ENCODE results near the gene MGLL.

MGLL gene

DNA sequence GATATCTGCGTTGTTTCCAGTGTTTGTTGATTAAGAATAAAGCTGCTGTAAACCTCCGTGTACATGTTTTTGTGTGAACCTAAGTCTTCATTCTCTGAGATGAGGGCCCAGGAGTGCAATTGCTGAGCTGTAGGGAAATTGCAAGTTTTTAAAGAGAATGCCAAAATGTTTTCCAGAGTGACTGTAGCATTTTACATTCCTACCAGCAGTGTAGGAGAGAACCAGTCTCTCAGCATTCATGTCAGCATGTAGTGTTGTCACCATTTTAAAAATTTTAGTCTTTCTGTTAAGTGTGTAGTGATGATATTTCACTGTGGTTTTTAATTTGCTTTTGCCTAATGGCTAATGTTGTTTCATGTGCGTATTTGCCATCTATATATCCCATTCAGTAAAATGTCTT lies 3.4 kb upstream of the MGLL start:
- Histone ChIP-seq H4K20me1 (ENCODE audit: low read depth, low read length) (no peaks in the 10 kb centered on the region), H3K9me2 (replicated peaks; ENCODE audit: insufficient read depth, low read length) (no peaks in the 10 kb centered on the region), H3K9me3 (ENCODE audit: insufficient read depth, low read length) (peaks cover 14% of the 10 kb centered on the region; the same call in 1 of the 2 replicates), H3F3A (ENCODE audit: insufficient read depth) (peaks cover 12% of the 10 kb centered on the region), H3K27me3 (ENCODE audit: low read length) (no peaks in the 10 kb centered on the region), H2AFZ (ENCODE audit: low read depth, low read length, severe bottlenecking) (no peak overlapping the region), H3K36me3 (ENCODE audit: low read length) (peaks cover 23% of the 10 kb centered on the region), H3K9ac (ENCODE audit: low read length) (no peak overlapping the region), H3K27ac (ENCODE audit: low read depth, low read length) (peak overlapping the region; percentile 53), H3K4me3 (ENCODE audit: insufficient read depth, low read length, poor library complexity, severe bottlenecking) (no peak overlapping the region), H3K79me2 (ENCODE audit: insufficient read depth, low read length) (no peaks in the 10 kb centered on the region), H3K4me2 (ENCODE audit: low read depth, low read length, poor library complexity, severe bottlenecking) (no peak overlapping the region)
- TF ChIP-seq, protein P1, sequence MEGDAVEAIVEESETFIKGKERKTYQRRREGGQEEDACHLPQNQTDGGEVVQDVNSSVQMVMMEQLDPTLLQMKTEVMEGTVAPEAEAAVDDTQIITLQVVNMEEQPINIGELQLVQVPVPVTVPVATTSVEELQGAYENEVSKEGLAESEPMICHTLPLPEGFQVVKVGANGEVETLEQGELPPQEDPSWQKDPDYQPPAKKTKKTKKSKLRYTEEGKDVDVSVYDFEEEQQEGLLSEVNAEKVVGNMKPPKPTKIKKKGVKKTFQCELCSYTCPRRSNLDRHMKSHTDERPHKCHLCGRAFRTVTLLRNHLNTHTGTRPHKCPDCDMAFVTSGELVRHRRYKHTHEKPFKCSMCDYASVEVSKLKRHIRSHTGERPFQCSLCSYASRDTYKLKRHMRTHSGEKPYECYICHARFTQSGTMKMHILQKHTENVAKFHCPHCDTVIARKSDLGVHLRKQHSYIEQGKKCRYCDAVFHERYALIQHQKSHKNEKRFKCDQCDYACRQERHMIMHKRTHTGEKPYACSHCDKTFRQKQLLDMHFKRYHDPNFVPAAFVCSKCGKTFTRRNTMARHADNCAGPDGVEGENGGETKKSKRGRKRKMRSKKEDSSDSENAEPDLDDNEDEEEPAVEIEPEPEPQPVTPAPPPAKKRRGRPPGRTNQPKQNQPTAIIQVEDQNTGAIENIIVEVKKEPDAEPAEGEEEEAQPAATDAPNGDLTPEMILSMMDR (IDR thresholded peaks at IDR 0.05; ENCODE audit: insufficient read depth, low read length, poor library complexity, severe bottlenecking) = no peak
- TF ChIP-seq EZH2phosphoT487 (conservative IDR thresholded peaks at IDR 0.05; ENCODE audit: low read length) = no peak

- Histone ChIP-seq H3K36me3 (ENCODE audit: low read length) (peaks cover 13% of the 10 kb centered on the region), H2AFZ (ENCODE audit: low read depth, low read length, severe bottlenecking) (no peak overlapping the region), H3K4me2 (ENCODE audit: low read depth, low read length, poor library complexity, severe bottlenecking) (no peak overlapping the region)
Measured at GRCh38 chr3:127824151-127824825, 2.0 kb upstream of the MGLL start.

GRCh38 chr3:127823426-127823857 lies 1.1 kb upstream of the MGLL start:
- peak overlapping the region; percentile 11 for H3K4me3 ChIP-seq (ENCODE audit: insufficient read depth, low read length, poor library complexity, severe bottlenecking)

More at GRCh38 chr3:127824151-127824825, 2.0 kb upstream of the MGLL start:
- Histone ChIP-seq H3K4me3 (ENCODE audit: insufficient read depth, low read length, poor library complexity, severe bottlenecking) (no peak overlapping the region), H4K20me1 (ENCODE audit: low read depth, low read length) (no peaks in the 10 kb centered on the region), H3K27ac (ENCODE audit: low read depth, low read length) (no peak overlapping the region), H3K9me3 (ENCODE audit: insufficient read depth, low read length) (peaks cover 10% of the 10 kb centered on the region; the same call in 1 of the 2 replicates), H3F3A (ENCODE audit: insufficient read depth) (peaks cover 12% of the 10 kb centered on the region), H3K9me2 (replicated peaks; ENCODE audit: insufficient read depth, low read length) (no peaks in the 10 kb centered on the region), H3K9ac (ENCODE audit: low read length) (no peak overlapping the region), H3K79me2 (ENCODE audit: insufficient read depth, low read length) (no peaks in the 10 kb centered on the region), H3K27me3 (ENCODE audit: low read length) (no peaks in the 10 kb centered on the region)
- TF ChIP-seq, protein P1 (IDR thresholded peaks at IDR 0.05; ENCODE audit: insufficient read depth, low read length, poor library complexity, severe bottlenecking) = no peak
- TF ChIP-seq EZH2phosphoT487 (conservative IDR thresholded peaks at IDR 0.05; ENCODE audit: low read length) = no peak

More at GRCh38 chr3:127823426-127823857, 1.1 kb upstream of the MGLL start:
- H2AFZ ChIP-seq (ENCODE audit: low read depth, low read length, severe bottlenecking) = no peak overlapping the region
- no peaks in the 10 kb centered on the region for H3K27me3 ChIP-seq (ENCODE audit: low read length)
- H3K9me2 ChIP-seq (replicated peaks; ENCODE audit: insufficient read depth, low read length) = no peaks in the 10 kb centered on the region
- no peak for TF ChIP-seq EZH2phosphoT487 (conservative IDR thresholded peaks at IDR 0.05; ENCODE audit: low read length)
- TF ChIP-seq, protein P1 (IDR thresholded peaks at IDR 0.05; ENCODE audit: insufficient read depth, low read length, poor library complexity, severe bottlenecking) = no peak
- peaks cover 8% of the 10 kb centered on the region for H3F3A ChIP-seq (ENCODE audit: insufficient read depth)
- peaks cover 5% of the 10 kb centered on the region; the same call in 1 of the 2 replicates for H3K36me3 ChIP-seq (ENCODE audit: low read length)
- peak overlapping the region; percentile 41 for H3K9ac ChIP-seq (ENCODE audit: low read length)
- peaks cover 9% of the 10 kb centered on the region; the same call in 1 of the 2 replicates for H3K9me3 ChIP-seq (ENCODE audit: insufficient read depth, low read length)
- peak overlapping the region; percentile 21; the same call in 1 of the 2 replicates for H3K27ac ChIP-seq (ENCODE audit: low read depth, low read length)
- peak overlapping the region; percentile 43 for H3K4me2 ChIP-seq (ENCODE audit: low read depth, low read length, poor library complexity, severe bottlenecking)
- no peaks in the 10 kb centered on the region for H4K20me1 ChIP-seq (ENCODE audit: low read depth, low read length)
- H3K79me2 ChIP-seq (ENCODE audit: insufficient read depth, low read length) = no peaks in the 10 kb centered on the region
